HG02763 (cell line): ENCODE results near the gene HPS6.
"Not testable (repeated sequence)": the region's sequence is repeated elsewhere in the genome, so short reads cannot be mapped to it uniquely, and the experiment has no call there.

Source experiments
- ATAC-seq: cut with Tn5 transposase; IDR thresholded peaks from one replicate; pipeline ENCODE4 v1.9.1; 2021; ENCODE audit warnings: mild to moderate bottlenecking, moderate library complexity; ENCODE audit not compliant: unreplicated experiment

HPS6 gene

GRCh38 chr10:102064868-102065560, at the start of gene HPS6:
TSS of gene HPS6 (plus strand) at chr10:102065349. CDS start at chr10:102065475, 126 bp downstream.
- peak; percentile 92 for ATAC-seq

- no peak for ATAC-seq
These were observed 48.7 kb upstream of the HPS6 start for GRCh38 chr10:102016416-102016815.

GRCh38 chr10:102017295-102017694, 47.9 kb upstream of the HPS6 start:
- ATAC-seq: no peak

- no peak for ATAC-seq
These were observed 44.2 kb upstream of the HPS6 start for GRCh38 chr10:102020938-102021337.

- ATAC-seq: no peak
These were observed 40.4 kb upstream of the HPS6 start for GRCh38 chr10:102024799-102025198.

GRCh38 chr10:102027261-102027660, 37.9 kb upstream of the HPS6 start:
- ATAC-seq: no peak

GRCh38 chr10:102033787-102034186, 31.4 kb upstream of the HPS6 start:
- no peak for ATAC-seq

- ATAC-seq: not testable (repeated sequence)
These were observed 29.3 kb upstream of the HPS6 start for GRCh38 chr10:102035807-102036206.

GRCh38 chr10:102038410-102038809, 26.7 kb upstream of the HPS6 start:
- no peak for ATAC-seq

GRCh38 chr10:102040305-102041050, 24.7 kb upstream of the HPS6 start:
- no peak for ATAC-seq

- no peak for ATAC-seq
These were observed 19.9 kb upstream of the HPS6 start for GRCh38 chr10:102045292-102045691.

- ATAC-seq: no peak
These were observed 19.1 kb upstream of the HPS6 start for GRCh38 chr10:102046095-102046494.

- not testable (repeated sequence) for ATAC-seq
These were observed 10.1 kb upstream of the HPS6 start for GRCh38 chr10:102054881-102055646.

- ATAC-seq: peak; percentile 93
These were observed 9.3 kb upstream of the HPS6 start, which contains the start of gene ARMH3 for GRCh38 chr10:102055647-102056419. TSS of gene ARMH3 (minus strand) at chr10:102056173. CDS start at chr10:102040114, 16,059 bp downstream.

GRCh38 chr10:102059987-102060386, 5.2 kb upstream of the HPS6 start:
- ATAC-seq: no peak

GRCh38 chr10:102064503-102064867, 664 bp upstream of the HPS6 start:
- ATAC-seq: no peak

GRCh38 chr10:102065561-102066398, 631 bp downstream of the HPS6 start:
- ATAC-seq: peak; percentile 14

GRCh38 chr10:102066399-102067088, 1.4 kb downstream of the HPS6 start:
- ATAC-seq: no peak
